Measurements from ENCODE around the gene LYAR. TPM values are rescaled to one million over a fixed set of nuclear protein-coding genes. Genes with fewer than 3 reads are reported as not detected.

Gene LYAR
- total RNA-seq, 1 donor from 2014 or later = 4.7 TPM

- TF ChIP-seq CTCF (IDR thresholded peaks at IDR 0.05) = no peak
- Histone ChIP-seq H3K9me3 (no peaks in the 10 kb centered on the region), H3K4me1 (no peaks in the 10 kb centered on the region), H3K27ac (no peak overlapping the region), H3K27me3 (no peaks in the 10 kb centered on the region), H3K36me3 (peaks cover 31 to 56% of the 10 kb centered on the region in 2 donors), H3K4me3 (no peak overlapping the region)
- no peak for DNase-seq (ENCODE audit: low spot score in 2 of 2)
- intact Hi-C loops (cut with DNase I) = no loop called here
Measured at GRCh38 chr4:4311193-4311592, 21.2 kb upstream of the LYAR start.

- TF ChIP-seq CTCF (IDR thresholded peaks at IDR 0.05) = no peak
- intact Hi-C loops (cut with DNase I) = no loop called here
- H3K27me3 ChIP-seq = no peaks in the 10 kb centered on the region
- no peaks in the 10 kb centered on the region for H3K9me3 ChIP-seq
- no peak overlapping the region for H3K27ac ChIP-seq
- H3K36me3 ChIP-seq = peaks cover 20 to 43% of the 10 kb centered on the region in 2 donors
- H3K4me1 ChIP-seq = no peaks in the 10 kb centered on the region
- no peak for DNase-seq (ENCODE audit: low spot score in 2 of 2)
- no peak overlapping the region for H3K4me3 ChIP-seq
Measured at GRCh38 chr4:4308800-4309441, 19.0 kb upstream of the LYAR start.

- Histone ChIP-seq H3K4me3 (no peak overlapping the region), H3K36me3 (peaks cover 31 to 38% of the 10 kb centered on the region in 2 donors), H3K4me1 (no peaks in the 10 kb centered on the region), H3K27ac (no peak overlapping the region), H3K9me3 (no peaks in the 10 kb centered on the region), H3K27me3 (no peaks in the 10 kb centered on the region)
- no peak for DNase-seq (ENCODE audit: low spot score in 2 of 2)
- intact Hi-C loops (cut with DNase I) = no loop called here
- TF ChIP-seq CTCF (IDR thresholded peaks at IDR 0.05) = no peak
Measured at GRCh38 chr4:4306920-4307319, 17.0 kb upstream of the LYAR start.

GRCh38 chr4:4302416-4302815, 12.5 kb upstream of the LYAR start:
- intact Hi-C loops (cut with DNase I) = no loop called here
- H3K4me1 ChIP-seq = no peaks in the 10 kb centered on the region
- no peak for TF ChIP-seq CTCF (IDR thresholded peaks at IDR 0.05)
- no peak for DNase-seq (ENCODE audit: low spot score in 2 of 2)
- no peak overlapping the region for H3K27ac ChIP-seq
- H3K9me3 ChIP-seq = no peaks in the 10 kb centered on the region
- H3K4me3 ChIP-seq = no peak overlapping the region
- no peaks in the 10 kb centered on the region for H3K27me3 ChIP-seq
- peaks cover 28 to 32% of the 10 kb centered on the region in 2 donors for H3K36me3 ChIP-seq

GRCh38 chr4:4302001-4302400, 12.0 kb upstream of the LYAR start:
- intact Hi-C loops (cut with DNase I) = no loop called here
- no peak for DNase-seq (ENCODE audit: low spot score in 2 of 2)
- TF ChIP-seq CTCF (IDR thresholded peaks at IDR 0.05) = no peak
- H3K27ac ChIP-seq = no peak overlapping the region
- no peaks in the 10 kb centered on the region for H3K27me3 ChIP-seq
- H3K4me1 ChIP-seq = no peaks in the 10 kb centered on the region
- H3K36me3 ChIP-seq = peaks cover 24 to 28% of the 10 kb centered on the region in 2 donors
- no peaks in the 10 kb centered on the region for H3K9me3 ChIP-seq
- no peak overlapping the region for H3K4me3 ChIP-seq

- intact Hi-C loops (cut with DNase I) = no loop called here
Measured at GRCh38 chr4:4299006-4299405, 9.1 kb upstream of the LYAR start.

More at GRCh38 chr4:4299006-4299405, 9.1 kb upstream of the LYAR start:
- no peaks in the 10 kb centered on the region for H3K9me3 ChIP-seq
- no peak for TF ChIP-seq CTCF (IDR thresholded peaks at IDR 0.05)
- no peaks in the 10 kb centered on the region for H3K4me1 ChIP-seq
- no peak overlapping the region for H3K27ac ChIP-seq
- no peaks in the 10 kb centered on the region for H3K27me3 ChIP-seq
- peaks cover 14 to 15% of the 10 kb centered on the region in 2 donors for H3K36me3 ChIP-seq
- DNase-seq (ENCODE audit: low spot score in 2 of 2) = no peak
- no peak overlapping the region for H3K4me3 ChIP-seq

Data from ascending aorta (tissue), 2 donors.